ENCODE measurements around the gene ZNF566.

GRCh38 chr19:36408101-36408500 lies 81.3 kb downstream of the ZNF566 start:
- TF ChIP-seq CTCF (IDR thresholded peaks at IDR 0.05) (no peak), POLR2AphosphoS5 (IDR thresholded peaks at IDR 0.05) (no peak), POLR2A (IDR thresholded peaks at IDR 0.05) (no peak)

Measured in prostate gland (tissue), 2 donors.